ENCODE measurements around the gene KDM8.

The KDM8 gene

GRCh38 chr16:27215660-27216059 lies 12.3 kb downstream of the KDM8 start:
- DNase-seq (ENCODE audit: low read depth): no peak

GRCh38 chr16:27216297-27216885 lies 13.1 kb downstream of the KDM8 start:
- DNase-seq (ENCODE audit: low read depth): no peak

- DNase-seq (ENCODE audit: low read depth): no peak
Measured at GRCh38 chr16:27217256-27217655, 13.9 kb downstream of the KDM8 start.

- DNase-seq (ENCODE audit: low read depth): no peak
Measured at GRCh38 chr16:27218756-27219155, 15.4 kb downstream of the KDM8 start.

- no peak for DNase-seq (ENCODE audit: low read depth)
Measured at GRCh38 chr16:27219161-27219560, 15.8 kb downstream of the KDM8 start.

- no peak for DNase-seq (ENCODE audit: low read depth)
Measured at GRCh38 chr16:27220120-27220519, 16.8 kb downstream of the KDM8 start.

- no peak for DNase-seq (ENCODE audit: low read depth)
Measured at GRCh38 chr16:27220527-27220926, 17.2 kb downstream of the KDM8 start.

GRCh38 chr16:27220991-27221390 lies 17.7 kb downstream of the KDM8 start:
- DNase-seq (ENCODE audit: low read depth): no peak

- no peak for DNase-seq (ENCODE audit: low read depth)
Measured at GRCh38 chr16:27221576-27222248, 18.4 kb downstream of the KDM8 start.

- DNase-seq (ENCODE audit: low read depth): no peak
Measured at GRCh38 chr16:27222249-27223225, 19.2 kb downstream of the KDM8 start.

GRCh38 chr16:27223226-27223610 lies 19.9 kb downstream of the KDM8 start:
- no peak for DNase-seq (ENCODE audit: low read depth)

- no peak for DNase-seq (ENCODE audit: low read depth)
Measured at GRCh38 chr16:27223701-27224100, 20.4 kb downstream of the KDM8 start.

- DNase-seq (ENCODE audit: low read depth): no peak
Measured at GRCh38 chr16:27224271-27224737, 21.0 kb downstream of the KDM8 start.

GRCh38 chr16:27224741-27225300 lies 21.5 kb downstream of the KDM8 start:
- no peak for DNase-seq (ENCODE audit: low read depth)

- DNase-seq (ENCODE audit: low read depth): no peak
Measured at GRCh38 chr16:27225536-27226360, 22.4 kb downstream of the KDM8 start.

- no peak for DNase-seq (ENCODE audit: low read depth)
Measured at GRCh38 chr16:27226476-27226875, 23.1 kb downstream of the KDM8 start.

- no peak for DNase-seq (ENCODE audit: low read depth)
Measured at GRCh38 chr16:27226976-27227705, 23.8 kb downstream of the KDM8 start.

- no peak for DNase-seq (ENCODE audit: low read depth)
Measured at GRCh38 chr16:27228045-27228444, 24.7 kb downstream of the KDM8 start.

- DNase-seq (ENCODE audit: low read depth): no peak
Measured at GRCh38 chr16:27228621-27229501, 25.5 kb downstream of the KDM8 start.

All from CMK (cell line).